HepG2 (cell line): ENCODE data around the gene HAUS2. TPM values are rescaled to one million over a fixed set of nuclear protein-coding genes. Genes with fewer than 3 reads are reported as not detected.
A peak's percentile ranks its signal among the peaks of the same experiment; 100 is the strongest.

Experiments used
- HNF1B ChIP-seq: sonication (generic); formaldehyde crosslinking; IDR thresholded peaks from 2 replicates; pipeline ENCODE4 v1.5.1; 2020; ENCODE audit warnings: mild to moderate bottlenecking, moderate library complexity, missing genetic modification reagents
- KLF6 ChIP-seq: IDR thresholded peaks from 2 replicates; pipeline ENCODE4 v1.8.0; 2016; ENCODE audit warnings: missing biosample characterization, missing genetic modification reagents
- MBNL3 ChIP-seq: fragments of 250-450 bp; sonication (Bioruptor Pico); conservative IDR thresholded peaks from 2 replicates; pipeline ENCODE4 v1.8.0; 2022; ENCODE audit warnings: mild to moderate bottlenecking, inconsistent platforms
- MIER3 ChIP-seq: IDR thresholded peaks from 2 replicates; pipeline ENCODE4 v1.6.1; 2016; ENCODE audit warnings: missing compliant biosample characterization, borderline replicate concordance
- NCOA5 ChIP-seq: sonication (generic); formaldehyde crosslinking; IDR thresholded peaks from 2 replicates; pipeline ENCODE4 v1.4.0; 2020; ENCODE audit warnings: missing genetic modification reagents
- PRPF4 ChIP-seq: fragments of 200-400 bp; formaldehyde crosslinking; IDR thresholded peaks from 2 replicates; pipeline ENCODE4 v1.6.1; 2016; ENCODE audit warnings: low read length, low read depth; ENCODE audit not compliant: poor library complexity, severe bottlenecking
- SALL1 ChIP-seq: sonication (generic); formaldehyde crosslinking; IDR thresholded peaks from 2 replicates; pipeline ENCODE4 v1.8.0; 2022; ENCODE audit warnings: mild to moderate bottlenecking, missing genetic modification reagents
- SCMH1 ChIP-seq: sonication (generic); formaldehyde crosslinking; IDR thresholded peaks from 2 replicates; pipeline ENCODE4 v1.9.0; 2021; ENCODE audit warnings: missing genetic modification reagents, mild to moderate bottlenecking, borderline replicate concordance
- STAG1 ChIP-seq: sonication (generic); formaldehyde crosslinking; IDR thresholded peaks from 2 replicates; pipeline ENCODE4 v1.4.0; 2020; ENCODE audit warnings: missing genetic modification reagents
- SUZ12 ChIP-seq: fragments of 150-350 bp; IDR thresholded peaks from 2 replicates; pipeline ENCODE4 v1.6.1; 2014; ENCODE audit warnings: low read depth, low read length
- THAP11 ChIP-seq: IDR thresholded peaks from 2 replicates; pipeline ENCODE4 v1.6.1; 2016; ENCODE audit warnings: missing biosample characterization, missing genetic modification reagents
- THAP8 ChIP-seq: sonication (generic); formaldehyde crosslinking; IDR thresholded peaks from 2 replicates; pipeline ENCODE4 v1.5.1; 2020; ENCODE audit warnings: missing genetic modification reagents, mild to moderate bottlenecking, borderline replicate concordance
- THYN1 ChIP-seq: sonication (generic); formaldehyde crosslinking; IDR thresholded peaks from 2 replicates; pipeline ENCODE4 v1.8.1; 2023; ENCODE audit warnings: low read depth, mild to moderate bottlenecking, moderate library complexity, missing genetic modification reagents, borderline replicate concordance
- ZBTB2 ChIP-seq: sonication (generic); formaldehyde crosslinking; IDR thresholded peaks from 2 replicates; pipeline ENCODE4 v1.8.0; 2022; ENCODE audit warnings: low read depth, missing genetic modification reagents
- ZBTB42 ChIP-seq: sonication (generic); formaldehyde crosslinking; IDR thresholded peaks from 2 replicates; pipeline ENCODE4 v1.5.0; 2020; ENCODE audit warnings: mild to moderate bottlenecking, missing genetic modification reagents
- ZNF12 ChIP-seq: sonication (generic); formaldehyde crosslinking; IDR thresholded peaks from 2 replicates; pipeline ENCODE4 v1.5.0; 2020; ENCODE audit warnings: missing genetic modification reagents
- ZNF572 ChIP-seq: sonication (generic); formaldehyde crosslinking; IDR thresholded peaks from 2 replicates; pipeline ENCODE4 v1.5.1; 2020; ENCODE audit warnings: mild to moderate bottlenecking, missing genetic modification reagents
- ZNF615 ChIP-seq: sonication (generic); formaldehyde crosslinking; IDR thresholded peaks from 2 replicates; pipeline ENCODE4 v1.5.0; 2020; ENCODE audit warnings: mild to moderate bottlenecking, missing genetic modification reagents, borderline replicate concordance
- ZNF674 ChIP-seq: sonication (generic); formaldehyde crosslinking; IDR thresholded peaks from 2 replicates; pipeline ENCODE4 v1.5.0; 2020; ENCODE audit warnings: low read depth, mild to moderate bottlenecking, missing genetic modification reagents
- ZNF780A ChIP-seq: sonication (generic); formaldehyde crosslinking; IDR thresholded peaks from 2 replicates; pipeline ENCODE4 v1.8.0; 2022; ENCODE audit warnings: mild to moderate bottlenecking, missing genetic modification reagents, moderate library complexity
- polyA plus RNA-seq, 8 experiments: library from polyadenylated mRNA; depleted of rRNA in 3 of 8; stranded (reverse) in 7 of 8; unstranded in 1 of 8; fragments of >200 nt; fragmentation: Illumina TruSeq in 4 of 8; extraction: Trizol in 4 of 8; gene quantifications; 2 replicates each; pipeline versions ENCODE4 v1.2.1 to v1.2.3, GENCODE V29; 2011 to 2016; ENCODE audit warnings: low read depth in 4 of 8, missing spikeins in 1 of 8, mixed read lengths in 1 of 8; ENCODE audit not compliant: insufficient read depth in 1 of 8
- total RNA-seq, 5 experiments: library from RNA; depleted of rRNA; stranded (reverse); fragments of >200 nt; fragmentation: Illumina TruSeq; extraction: Trizol; gene quantifications; 2 replicates each; pipeline ENCODE4 v1.2.3, GENCODE V29; 2016; ENCODE audit warnings: low read depth in 1 of 5
- TF ChIP-seq, protein P1 (sequence below): IDR thresholded peaks from 2 replicates; pipeline ENCODE4 v1.6.1; 2016; ENCODE audit warnings: low read depth, borderline replicate concordance
- TF ChIP-seq, protein P2 (sequence below): sonication (generic); formaldehyde crosslinking; IDR thresholded peaks from 2 replicates; pipeline ENCODE4 v1.4.0; 2020; ENCODE audit warnings: missing genetic modification reagents
- TF ChIP-seq, protein P3 (sequence below): sonication (generic); formaldehyde crosslinking; IDR thresholded peaks from 2 replicates; pipeline ENCODE4 v1.5.0; 2020; ENCODE audit warnings: mild to moderate bottlenecking, missing genetic modification reagents, borderline replicate concordance

HAUS2 gene
- total and polyA plus RNA-seq, 2 of the 13 experiments (the other 11 are each of a cell fraction or from before 2014, with no cell fraction given): 11.6 to 32.9 TPM

DNA sequence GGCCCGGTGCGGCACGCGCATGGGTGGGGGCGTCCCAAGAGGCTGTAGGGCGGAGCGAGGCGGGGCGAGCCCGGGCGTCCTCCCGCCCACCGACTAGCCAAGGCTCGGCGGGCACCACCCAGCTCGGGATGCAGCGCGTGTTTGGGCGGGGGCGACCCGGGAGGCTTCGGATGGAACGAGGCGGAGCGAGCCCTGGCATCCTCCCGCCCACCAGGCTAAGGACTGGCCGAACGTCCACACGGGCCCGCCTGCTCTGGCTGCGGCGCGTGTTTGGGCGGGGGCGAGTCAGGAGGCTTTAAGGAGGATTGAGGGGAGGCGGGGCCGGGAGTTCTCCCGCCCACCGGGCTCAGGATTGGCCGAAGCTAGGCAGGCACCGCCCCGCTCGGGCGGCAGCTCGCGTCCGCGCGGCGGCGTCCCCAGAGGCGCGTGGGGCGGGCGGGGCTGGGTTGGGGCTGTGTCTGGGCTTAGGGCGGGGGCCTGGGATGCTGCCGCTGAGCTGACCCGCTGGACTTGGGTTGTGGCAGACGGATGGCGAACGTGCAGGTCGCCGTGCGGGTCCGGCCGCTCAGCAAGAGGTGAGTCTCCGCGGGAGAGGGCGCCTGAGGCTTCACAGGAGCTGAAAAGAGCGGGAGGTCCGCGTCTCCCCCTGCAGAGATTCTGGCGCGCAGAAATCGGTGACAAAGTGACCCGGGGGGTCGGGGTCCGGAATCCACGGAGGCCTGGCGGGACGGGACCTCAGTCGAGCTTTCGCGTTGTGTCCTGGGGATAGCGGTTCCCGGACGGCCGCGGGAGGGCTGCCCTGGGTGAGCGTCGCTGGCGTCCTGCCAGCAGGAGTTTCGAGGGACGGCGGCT lies 26.8 kb downstream of the HAUS2 start, which contains the start of gene STARD9 (continued):
- TF ChIP-seq THAP11 (CRISPR knock-in tag): peak; percentile 44; the same call in 1 of the 2 replicates
- TF ChIP-seq PRPF4: no peak
- peak; percentile 15; the same call in 1 of the 2 replicates for TF ChIP-seq MIER3 (CRISPR knock-in tag)
- TF ChIP-seq, protein P1, sequence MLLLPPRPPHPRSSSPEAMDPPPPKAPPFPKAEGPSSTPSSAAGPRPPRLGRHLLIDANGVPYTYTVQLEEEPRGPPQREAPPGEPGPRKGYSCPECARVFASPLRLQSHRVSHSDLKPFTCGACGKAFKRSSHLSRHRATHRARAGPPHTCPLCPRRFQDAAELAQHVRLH (CRISPR knock-in tag): no peak
- no peak for TF ChIP-seq THYN1 (CRISPR knock-in tag)
- no peak for TF ChIP-seq NCOA5 (CRISPR knock-in tag)
- TF ChIP-seq KLF6 (CRISPR knock-in tag): peak; percentile 29
- TF ChIP-seq STAG1 (CRISPR knock-in tag): no peak
- TF ChIP-seq ZNF12 (CRISPR knock-in tag): 0 out of 2 replicates have a peak, but pooled peaks have one; percentile 53
- TF ChIP-seq SALL1 (CRISPR knock-in tag): peak; percentile 73
- peak; percentile 42 for TF ChIP-seq HNF1B
- 0 out of 2 replicates have a peak, but pooled peaks have one; percentile 42 for TF ChIP-seq ZNF572 (CRISPR knock-in tag)
- TF ChIP-seq SCMH1 (CRISPR knock-in tag): no peak
- TF ChIP-seq ZBTB42 (CRISPR knock-in tag): peak; percentile 62; the same call in 1 of the 2 replicates
- peak; percentile 88; the same call in 1 of the 2 replicates for TF ChIP-seq THAP8 (CRISPR knock-in tag)
- no peak for TF ChIP-seq SUZ12
- TF ChIP-seq, protein P2, sequence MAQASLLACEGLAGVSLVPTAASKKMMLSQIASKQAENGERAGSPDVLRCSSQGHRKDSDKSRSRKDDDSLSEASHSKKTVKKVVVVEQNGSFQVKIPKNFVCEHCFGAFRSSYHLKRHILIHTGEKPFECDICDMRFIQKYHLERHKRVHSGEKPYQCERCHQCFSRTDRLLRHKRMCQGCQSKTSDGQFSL: peak; percentile 49; the same call in 1 of the 2 replicates
- no peak for TF ChIP-seq MBNL3 (CRISPR knock-in tag)
- no peak for TF ChIP-seq ZNF615 (CRISPR knock-in tag)
- no peak for TF ChIP-seq ZNF780A (CRISPR knock-in tag)
- no peak for TF ChIP-seq ZBTB2 (CRISPR knock-in tag)
- TF ChIP-seq, protein P3, sequence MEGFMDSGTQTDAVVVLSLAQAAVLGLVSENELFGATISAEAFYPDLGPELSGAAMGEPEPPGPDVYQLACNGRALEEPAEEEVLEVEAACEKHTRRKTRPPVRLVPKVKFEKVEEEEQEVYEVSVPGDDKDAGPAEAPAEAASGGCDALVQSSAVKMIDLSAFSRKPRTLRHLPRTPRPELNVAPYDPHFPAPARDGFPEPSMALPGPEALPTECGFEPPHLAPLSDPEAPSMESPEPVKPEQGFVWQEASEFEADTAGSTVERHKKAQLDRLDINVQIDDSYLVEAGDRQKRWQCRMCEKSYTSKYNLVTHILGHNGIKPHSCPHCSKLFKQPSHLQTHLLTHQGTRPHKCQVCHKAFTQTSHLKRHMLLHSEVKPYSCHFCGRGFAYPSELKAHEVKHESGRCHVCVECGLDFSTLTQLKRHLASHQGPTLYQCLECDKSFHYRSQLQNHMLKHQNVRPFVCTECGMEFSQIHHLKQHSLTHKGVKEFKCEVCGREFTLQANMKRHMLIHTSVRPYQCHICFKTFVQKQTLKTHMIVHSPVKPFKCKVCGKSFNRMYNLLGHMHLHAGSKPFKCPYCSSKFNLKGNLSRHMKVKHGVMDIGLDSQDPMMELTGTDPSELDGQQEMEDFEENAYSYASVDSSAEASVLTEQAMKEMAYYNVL (CRISPR knock-in tag): no peak
- no peak for TF ChIP-seq ZNF674 (CRISPR knock-in tag)
